ENCODE results near the gene GRAMD1C. TPM values are rescaled to one million over a fixed set of nuclear protein-coding genes. Genes with fewer than 3 reads are reported as not detected.

GRAMD1C gene
- total RNA-seq, 1 donor from 2014 or later, result 2.0 TPM

DNA sequence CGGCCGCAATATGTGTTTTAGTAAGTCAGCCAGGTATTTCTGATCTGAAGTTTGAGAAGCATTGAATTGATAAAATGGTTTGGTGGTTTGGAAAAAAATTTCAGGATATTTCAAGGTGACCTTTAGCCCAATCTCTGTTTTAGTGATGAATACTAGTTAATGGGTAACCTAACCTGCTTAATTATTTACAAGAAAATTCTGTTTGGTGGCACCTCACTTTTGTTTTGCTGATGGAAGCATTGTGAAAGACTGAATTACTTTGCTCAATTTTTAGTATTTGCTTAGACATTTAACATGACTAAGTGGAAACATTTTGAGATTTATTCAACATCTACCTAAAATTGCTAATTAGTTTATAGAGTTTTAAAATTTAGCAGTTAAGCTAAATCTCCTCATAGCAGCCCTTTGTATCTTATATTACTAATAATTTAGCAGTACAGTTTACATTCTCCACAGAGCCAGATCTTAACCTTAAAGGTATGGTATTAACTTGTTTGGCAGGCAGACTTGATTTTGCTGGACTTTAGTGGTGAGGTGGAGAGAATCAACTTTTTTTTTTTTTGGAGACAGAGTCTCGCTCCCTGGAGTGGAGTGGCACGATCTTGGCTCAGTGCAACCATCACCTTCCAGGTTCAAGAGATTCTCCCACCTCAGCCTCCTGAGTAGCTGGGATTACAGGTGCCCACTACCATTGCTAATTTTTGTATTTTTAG, 35.4 kb downstream of the GRAMD1C start:
- H3K27me3 ChIP-seq (ENCODE audit: control insufficient read depth, insufficient read depth, low read length), result no peaks in the 10 kb centered on the region
- DNase-seq (ENCODE audit: low read depth), result no peak
- TF ChIP-seq, protein P1, sequence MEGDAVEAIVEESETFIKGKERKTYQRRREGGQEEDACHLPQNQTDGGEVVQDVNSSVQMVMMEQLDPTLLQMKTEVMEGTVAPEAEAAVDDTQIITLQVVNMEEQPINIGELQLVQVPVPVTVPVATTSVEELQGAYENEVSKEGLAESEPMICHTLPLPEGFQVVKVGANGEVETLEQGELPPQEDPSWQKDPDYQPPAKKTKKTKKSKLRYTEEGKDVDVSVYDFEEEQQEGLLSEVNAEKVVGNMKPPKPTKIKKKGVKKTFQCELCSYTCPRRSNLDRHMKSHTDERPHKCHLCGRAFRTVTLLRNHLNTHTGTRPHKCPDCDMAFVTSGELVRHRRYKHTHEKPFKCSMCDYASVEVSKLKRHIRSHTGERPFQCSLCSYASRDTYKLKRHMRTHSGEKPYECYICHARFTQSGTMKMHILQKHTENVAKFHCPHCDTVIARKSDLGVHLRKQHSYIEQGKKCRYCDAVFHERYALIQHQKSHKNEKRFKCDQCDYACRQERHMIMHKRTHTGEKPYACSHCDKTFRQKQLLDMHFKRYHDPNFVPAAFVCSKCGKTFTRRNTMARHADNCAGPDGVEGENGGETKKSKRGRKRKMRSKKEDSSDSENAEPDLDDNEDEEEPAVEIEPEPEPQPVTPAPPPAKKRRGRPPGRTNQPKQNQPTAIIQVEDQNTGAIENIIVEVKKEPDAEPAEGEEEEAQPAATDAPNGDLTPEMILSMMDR (IDR thresholded peaks at IDR 0.05; ENCODE audit: insufficient read depth, low read length, poor library complexity, severe bottlenecking), result no peak

DNA sequence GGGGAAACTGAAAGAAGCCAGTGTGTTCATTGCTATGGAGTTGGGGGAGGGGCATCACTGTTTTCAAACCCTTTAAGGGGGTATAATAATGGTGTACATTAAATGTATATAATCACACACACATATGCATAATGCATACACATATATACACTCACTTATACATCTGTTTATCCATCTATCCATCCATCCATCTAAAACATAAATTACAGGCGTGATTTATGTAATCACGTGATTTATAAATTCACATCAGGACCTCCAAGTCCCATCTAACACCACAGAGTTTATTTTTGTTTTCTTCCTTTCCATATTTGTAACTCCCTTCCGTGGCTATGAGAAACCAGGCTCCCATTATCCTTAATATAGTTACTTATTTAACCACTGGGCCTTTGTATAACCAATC, 39.8 kb downstream of the GRAMD1C start:
- H3K36me3 ChIP-seq (ENCODE audit: control insufficient read depth, insufficient read depth, low read length), result no peaks in the 10 kb centered on the region
- no peak for DNase-seq (ENCODE audit: low read depth)

More for the DNA sequence above, 35.4 kb downstream of the GRAMD1C start:
- no peaks in the 10 kb centered on the region for H3K36me3 ChIP-seq (ENCODE audit: control insufficient read depth, insufficient read depth, low read length)
- H3K4me3 ChIP-seq (ENCODE audit: low read depth, low read length), result no peak overlapping the region

DNA sequence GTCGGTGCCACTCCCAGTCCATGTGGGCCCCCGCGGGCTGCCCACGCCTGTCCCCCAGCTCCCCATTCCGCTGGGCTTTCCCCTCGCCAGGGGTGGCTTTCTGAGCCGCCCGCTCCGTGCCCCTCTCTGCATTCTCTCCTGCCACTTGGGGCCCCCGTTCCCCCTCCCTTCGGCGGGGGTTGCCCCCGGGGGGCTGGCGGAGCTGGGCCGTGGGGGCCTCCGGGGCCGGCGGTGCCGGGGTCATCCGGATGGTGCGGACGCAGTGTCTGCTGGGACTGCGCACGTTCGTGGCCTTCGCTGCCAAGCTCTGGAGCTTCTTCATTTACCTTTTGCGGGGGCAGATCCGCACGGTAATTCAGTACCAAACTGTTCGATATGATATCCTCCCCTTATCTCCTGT, 46.5 kb downstream of the GRAMD1C start:
- TF ChIP-seq, protein P1 (IDR thresholded peaks at IDR 0.05; ENCODE audit: insufficient read depth, low read length, poor library complexity, severe bottlenecking), result no peak
- Histone ChIP-seq H3K27me3 (ENCODE audit: control insufficient read depth, insufficient read depth, low read length) (no peaks in the 10 kb centered on the region), H3K36me3 (ENCODE audit: control insufficient read depth, insufficient read depth, low read length) (no peaks in the 10 kb centered on the region), H3K4me3 (ENCODE audit: low read depth, low read length) (no peak overlapping the region)
- DNase-seq (ENCODE audit: low read depth), result no peak

More for the DNA sequence above, 39.8 kb downstream of the GRAMD1C start:
- TF ChIP-seq, protein P1 (IDR thresholded peaks at IDR 0.05; ENCODE audit: insufficient read depth, low read length, poor library complexity, severe bottlenecking), result no peak
- Histone ChIP-seq H3K27me3 (ENCODE audit: control insufficient read depth, insufficient read depth, low read length) (no peaks in the 10 kb centered on the region), H3K4me3 (ENCODE audit: low read depth, low read length) (no peak overlapping the region)

DNA sequence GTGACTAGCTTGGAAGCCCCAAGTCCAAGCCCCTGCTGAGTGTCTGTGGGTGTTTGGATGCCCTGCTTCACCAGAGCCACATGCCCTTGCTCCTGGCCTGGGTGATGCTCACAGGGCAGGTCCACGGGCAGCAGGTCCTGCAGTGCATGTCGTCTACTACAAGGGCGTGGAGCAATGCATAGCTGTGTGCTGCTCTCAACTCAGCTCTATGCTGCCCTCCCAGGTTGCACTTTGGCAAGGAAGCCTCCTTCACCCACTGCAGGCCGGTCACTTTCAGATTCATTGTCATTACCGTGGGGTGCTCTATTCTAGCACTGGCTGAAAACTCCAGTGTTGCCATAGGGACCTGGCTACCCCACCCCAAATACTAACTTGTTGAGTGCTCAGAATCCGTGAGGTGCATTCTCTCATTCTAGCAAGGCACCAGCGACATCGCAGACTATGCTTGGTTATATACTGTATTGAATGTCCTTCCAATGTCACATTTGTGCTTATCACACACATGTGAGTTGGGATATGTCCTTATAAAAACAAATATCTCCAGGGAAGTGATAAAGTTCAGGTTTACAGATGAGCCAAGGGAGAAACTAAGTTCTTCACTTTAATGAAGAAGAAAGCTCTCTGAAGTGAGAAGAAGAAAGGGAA, 51.8 kb downstream of the GRAMD1C start:
- DNase-seq (ENCODE audit: low read depth), result no peak

DNA sequence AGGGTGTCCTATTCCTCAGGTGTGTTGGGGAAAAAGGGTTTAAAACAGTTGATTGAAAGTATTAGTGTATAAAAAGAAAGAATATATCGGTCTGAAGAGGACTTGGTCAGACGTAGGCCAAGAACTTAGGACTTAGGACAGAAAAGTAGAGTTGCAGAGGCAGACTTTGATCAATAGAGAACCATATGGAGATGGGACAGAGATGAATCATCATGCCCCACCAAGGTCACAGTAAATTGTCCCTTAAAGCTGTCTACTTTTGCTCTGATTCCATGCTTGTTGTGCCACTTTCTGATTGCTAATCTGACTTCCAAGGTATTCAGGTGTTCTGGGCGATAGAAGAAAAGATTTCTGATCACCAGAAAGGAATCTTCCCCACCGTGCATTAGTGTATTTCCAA, 56.3 kb downstream of the GRAMD1C start:
- H3K27me3 ChIP-seq (ENCODE audit: control insufficient read depth, insufficient read depth, low read length), result no peaks in the 10 kb centered on the region
- TF ChIP-seq, protein P1 (IDR thresholded peaks at IDR 0.05; ENCODE audit: insufficient read depth, low read length, poor library complexity, severe bottlenecking), result no peak
- DNase-seq (ENCODE audit: low read depth), result no peak
- H3K36me3 ChIP-seq (ENCODE audit: control insufficient read depth, insufficient read depth, low read length), result no peaks in the 10 kb centered on the region
- no peak overlapping the region for H3K4me3 ChIP-seq (ENCODE audit: low read depth, low read length)

More for the DNA sequence above, 51.8 kb downstream of the GRAMD1C start:
- Histone ChIP-seq H3K4me3 (ENCODE audit: low read depth, low read length) (no peak overlapping the region), H3K36me3 (ENCODE audit: control insufficient read depth, insufficient read depth, low read length) (no peaks in the 10 kb centered on the region), H3K27me3 (ENCODE audit: control insufficient read depth, insufficient read depth, low read length) (no peaks in the 10 kb centered on the region)
- TF ChIP-seq, protein P1 (IDR thresholded peaks at IDR 0.05; ENCODE audit: insufficient read depth, low read length, poor library complexity, severe bottlenecking), result no peak

Measured in kidney epithelial cell (primary cell).